BJ (cell line): ENCODE measurements around the gene SAXO1. TPM values are rescaled to one million over a fixed set of nuclear protein-coding genes. Genes with fewer than 3 reads are reported as not detected.

Experiments
- CTCF ChIA-PET: fragments of 350-600 bp; formaldehyde crosslinking; extraction: SDS; loops from one replicate; lab custom pipeline; 2021; ENCODE audit warnings: antibody characterized with exemption, inconsistent platforms; lab: Yijun Ruan, JAX
- POLR2A ChIA-PET: fragments of 300-600 bp; sonication (Branson Sonifier 250); formaldehyde crosslinking; extraction: SDS; loops from one replicate; lab custom pipeline; 2021; ENCODE audit warnings: antibody characterized with exemption; lab: Charles Lee
- DNase-seq: peaks from one replicate; pipeline ENCODE4 v3.0.0-alpha.2; 2011; ENCODE audit warnings: low read depth
- H3K27me3 ChIP-seq: 2 replicates; pipeline ENCODE4 v1.6.0; 2011; ENCODE audit warnings: low read length; ENCODE audit not compliant: control insufficient read depth, insufficient read depth
- H3K36me3 ChIP-seq: 2 replicates; pipeline ENCODE4 v1.5.1; 2011; ENCODE audit warnings: low read length; ENCODE audit not compliant: control insufficient read depth, insufficient read depth
- H3K4me3 ChIP-seq: 2 replicates; pipeline ENCODE4 v1.5.1; 2011; ENCODE audit warnings: low read depth, mild to moderate bottlenecking, control low read depth, low read length
- polyA plus RNA-seq: library from polyadenylated mRNA; depleted of rRNA; stranded (reverse); fragments of >200 nt; gene quantifications from 2 replicates; pipeline ENCODE4 v1.2.3, GENCODE V29; 2011
- TF ChIP-seq, protein P1 (sequence below): IDR thresholded peaks from 2 replicates; pipeline ENCODE4 v1.5.1; 2011; ENCODE audit warnings: low read depth, mild to moderate bottlenecking, control low read depth, inconsistent platforms, low read length, moderate library complexity; ENCODE audit not compliant: insufficient read depth

Gene SAXO1
- polyA plus RNA-seq, 1 experiment: not detected

GRCh38 chr9:18909140-18910018 is 123.6 kb downstream of the SAXO1 start:
- Histone ChIP-seq H3K36me3 (no peaks in the 10 kb centered on the region; the same call in 1 of the 2 replicates), H3K27me3 (no peaks in the 10 kb centered on the region), H3K4me3 (no peak overlapping the region)
- ChIA-PET CTCF (no interaction called here), POLR2A (no interaction called here)
- no peak for DNase-seq
- TF ChIP-seq, protein P1, sequence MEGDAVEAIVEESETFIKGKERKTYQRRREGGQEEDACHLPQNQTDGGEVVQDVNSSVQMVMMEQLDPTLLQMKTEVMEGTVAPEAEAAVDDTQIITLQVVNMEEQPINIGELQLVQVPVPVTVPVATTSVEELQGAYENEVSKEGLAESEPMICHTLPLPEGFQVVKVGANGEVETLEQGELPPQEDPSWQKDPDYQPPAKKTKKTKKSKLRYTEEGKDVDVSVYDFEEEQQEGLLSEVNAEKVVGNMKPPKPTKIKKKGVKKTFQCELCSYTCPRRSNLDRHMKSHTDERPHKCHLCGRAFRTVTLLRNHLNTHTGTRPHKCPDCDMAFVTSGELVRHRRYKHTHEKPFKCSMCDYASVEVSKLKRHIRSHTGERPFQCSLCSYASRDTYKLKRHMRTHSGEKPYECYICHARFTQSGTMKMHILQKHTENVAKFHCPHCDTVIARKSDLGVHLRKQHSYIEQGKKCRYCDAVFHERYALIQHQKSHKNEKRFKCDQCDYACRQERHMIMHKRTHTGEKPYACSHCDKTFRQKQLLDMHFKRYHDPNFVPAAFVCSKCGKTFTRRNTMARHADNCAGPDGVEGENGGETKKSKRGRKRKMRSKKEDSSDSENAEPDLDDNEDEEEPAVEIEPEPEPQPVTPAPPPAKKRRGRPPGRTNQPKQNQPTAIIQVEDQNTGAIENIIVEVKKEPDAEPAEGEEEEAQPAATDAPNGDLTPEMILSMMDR: no peak

GRCh38 chr9:18907927-18908625 is 124.9 kb downstream of the SAXO1 start:
- TF ChIP-seq, protein P1: no peak
- ChIA-PET POLR2A (no interaction called here), CTCF (interaction anchor here (0.8 to 1.2 kb wide), 2 partner anchors 10 to 653 kb away, joined by 3 to 4 read pairs; no protein-coding TSS in a partner anchor)
- DNase-seq: no peak
- H3K4me3 ChIP-seq: no peak overlapping the region
- no peaks in the 10 kb centered on the region for H3K27me3 ChIP-seq
- no peaks in the 10 kb centered on the region; the same call in 1 of the 2 replicates for H3K36me3 ChIP-seq

- POLR2A ChIA-PET: no interaction called here
- no peaks in the 10 kb centered on the region; the same call in 1 of the 2 replicates for H3K36me3 ChIP-seq
- CTCF ChIA-PET: no interaction called here
These were observed 126.2 kb downstream of the SAXO1 start for GRCh38 chr9:18906656-18907395.

GRCh38 chr9:18905883-18906629 is 127.0 kb downstream of the SAXO1 start:
- TF ChIP-seq, protein P1: no peak
- CTCF ChIA-PET: interaction anchor here (1.0 kb wide), 1 partner anchor 115 kb away, joined by 3 read pairs; no protein-coding TSS in a partner anchor
- POLR2A ChIA-PET: no interaction called here
- H3K36me3 ChIP-seq: no peaks in the 10 kb centered on the region; the same call in 1 of the 2 replicates
- DNase-seq: no peak
- no peaks in the 10 kb centered on the region for H3K27me3 ChIP-seq
- H3K4me3 ChIP-seq: no peak overlapping the region

More at GRCh38 chr9:18906656-18907395, 126.2 kb downstream of the SAXO1 start:
- Histone ChIP-seq H3K27me3 (no peaks in the 10 kb centered on the region), H3K4me3 (no peak overlapping the region)
- DNase-seq: no peak
- TF ChIP-seq, protein P1: no peak
